GM12892 (cell line): ENCODE measurements around the gene VSIG8.

Experiments
- POLR2A ChIP-seq: IDR thresholded peaks from 2 replicates; pipeline ENCODE4 v1.6.1; 2011; ENCODE audit warnings: low read depth, low read length, control low read depth
- POLR2AphosphoS5 ChIP-seq: IDR thresholded peaks from 2 replicates; pipeline ENCODE4 v1.6.1; 2011; ENCODE audit warnings: low read depth, low read length, control low read depth
- TAF1 ChIP-seq: IDR thresholded peaks from 2 replicates; pipeline ENCODE4 v1.6.1; 2011; ENCODE audit warnings: low read depth, mild to moderate bottlenecking, control low read depth, low read length, borderline replicate concordance

- TF ChIP-seq POLR2AphosphoS5: no peak
- TF ChIP-seq POLR2A: no peak
- no peak for TF ChIP-seq TAF1
Observed at GRCh38 chr1:159892944-159893343, 30.5 kb upstream of the VSIG8 start.
